CD14-positive monocyte (primary cell): ENCODE measurements around the gene ANO2. TPM values are rescaled to one million over a fixed set of nuclear protein-coding genes. Genes with fewer than 3 reads are reported as not detected.

Experiments used
- DNase-seq, 3 donors: peaks; one replicate each; pipeline ENCODE4 v3.0.0-alpha.2; 2011 to 2022
- H2AFZ ChIP-seq: 2 replicates; pipeline ENCODE4 v1.6.0; 2012; ENCODE audit warnings: mild to moderate bottlenecking, low read depth, low read length, inconsistent platforms; ENCODE audit not compliant: insufficient read depth, poor library complexity, severe bottlenecking
- H3K27ac ChIP-seq, 2 donors: 1 replicate in 1 of 2; 2 replicates in 1 of 2; pipeline ENCODE4 v1.5.1; 2012 to 2013; ENCODE audit warnings: low read length in 2 of 2, control low read depth in 1 of 2, inconsistent platforms in 1 of 2, low read depth in 1 of 2, mild to moderate bottlenecking in 1 of 2
- H3K27me3 ChIP-seq, 2 donors: one replicate each; pipeline versions ENCODE4 v1.6.0 to v1.6.1; 2011 to 2013; ENCODE audit warnings: low read length in 2 of 2; ENCODE audit not compliant: control insufficient read depth in 2 of 2, insufficient read depth in 2 of 2
- H3K36me3 ChIP-seq, 2 donors: replicated peaks in 1 of 2; 1 replicate in 1 of 2; 2 replicates in 1 of 2; pipeline versions ENCODE4 v1.5.1 to v1.6.1; 2012 to 2013; ENCODE audit warnings: low read length in 2 of 2, control low read depth in 1 of 2, inconsistent platforms in 1 of 2, mild to moderate bottlenecking in 1 of 2; ENCODE audit not compliant: insufficient read depth in 2 of 2, control insufficient read depth in 1 of 2
- H3K4me1 ChIP-seq, 2 donors: 1 replicate in 1 of 2; 2 replicates in 1 of 2; pipeline versions ENCODE4 v1.5.1 to v1.6.1; 2012 to 2013; ENCODE audit warnings: low read length in 2 of 2, control low read depth in 1 of 2, inconsistent platforms in 1 of 2, mild to moderate bottlenecking in 1 of 2, moderate library complexity in 1 of 2; ENCODE audit not compliant: insufficient read depth in 2 of 2, control insufficient read depth in 1 of 2
- H3K4me2 ChIP-seq: replicated peaks from 2 replicates; pipeline ENCODE3; 2012; ENCODE audit warnings: low read length, moderate library complexity, mild to moderate bottlenecking; ENCODE audit not compliant: poor library complexity, severe bottlenecking; ENCODE audit errors: extremely low read depth
- H3K4me3 ChIP-seq, 3 experiments: fragments of 200-600 bp in 1 of 3; sonication (generic) in 1 of 3; replicated peaks in 1 of 3; 1 replicate in 2 of 3; 2 replicates in 1 of 3; pipeline ENCODE4 v1.5.1; 2011 to 2013; ENCODE audit warnings: low read length in 3 of 3, mild to moderate bottlenecking in 3 of 3, control low read depth in 2 of 3, low read depth in 2 of 3, inconsistent platforms in 1 of 3, moderate library complexity in 1 of 3
- H3K79me2 ChIP-seq: 2 replicates; pipeline ENCODE4 v1.6.0; 2012; ENCODE audit warnings: mild to moderate bottlenecking, control low read depth, inconsistent platforms, low read length, moderate library complexity; ENCODE audit not compliant: insufficient read depth
- H3K9ac ChIP-seq: 2 replicates; pipeline ENCODE4 v1.6.0; 2017; ENCODE audit warnings: low read length, mild to moderate bottlenecking; ENCODE audit not compliant: insufficient read depth, poor library complexity, severe bottlenecking
- H3K9me3 ChIP-seq, 2 donors: replicated peaks in 1 of 2; 1 replicate in 1 of 2; 2 replicates in 1 of 2; pipeline versions ENCODE4 v1.5.1 to v1.6.1; 2012 to 2013; ENCODE audit warnings: low read length in 2 of 2, control low read depth in 1 of 2; ENCODE audit not compliant: control insufficient read depth in 1 of 2, insufficient read depth in 1 of 2
- H4K20me1 ChIP-seq: 2 replicates; pipeline ENCODE4 v1.6.0; 2012; ENCODE audit warnings: mild to moderate bottlenecking, low read length, control low read depth, moderate library complexity; ENCODE audit not compliant: insufficient read depth
- H3K27ac Mint-ChIP-seq, 7 donors: one replicate each; pipeline ENCODE4 v1.8.0; 2020; ENCODE audit warnings: mild to moderate bottlenecking in 7 of 7, mixed read lengths in 7 of 7, moderate library complexity in 6 of 7, inconsistent platforms in 2 of 7
- H3K27me3 Mint-ChIP-seq, 3 donors: one replicate each; pipeline ENCODE4 v1.8.0; 2021 to 2022; ENCODE audit warnings: low read depth in 3 of 3, mild to moderate bottlenecking in 3 of 3, mixed read lengths in 3 of 3, moderate library complexity in 3 of 3, inconsistent platforms in 1 of 3
- H3K36me3 Mint-ChIP-seq, 2 donors: one replicate each; pipeline ENCODE4 v1.8.0; 2020; ENCODE audit warnings: mixed read lengths in 2 of 2, inconsistent platforms in 1 of 2, mild to moderate bottlenecking in 1 of 2
- H3K4me1 Mint-ChIP-seq: one replicate; pipeline ENCODE4 v1.8.0; 2020; ENCODE audit warnings: mild to moderate bottlenecking, mixed read lengths
- H3K4me3 Mint-ChIP-seq, 2 donors: one replicate each; pipeline ENCODE4 v1.8.0; 2020; ENCODE audit warnings: mild to moderate bottlenecking in 2 of 2, mixed read lengths in 2 of 2, moderate library complexity in 1 of 2
- H3K9me3 Mint-ChIP-seq, 7 donors: one replicate each; pipeline ENCODE4 v1.8.0; 2020 to 2022; ENCODE audit warnings: mixed read lengths in 7 of 7, mild to moderate bottlenecking in 6 of 7, moderate library complexity in 6 of 7, inconsistent platforms in 2 of 7
- WGBS: methylation state at CpG from one replicate; pipeline ENCODE4 v1.1.5; 2013; ENCODE audit warnings: missing lambda C conversion rate; ENCODE audit not compliant: insufficient coverage; 5-methylcytosine and 5-hydroxymethylcytosine counted together
- intact Hi-C, 2 donors: fragments of 100-400 bp; cut with micrococcal nuclease; formaldehyde crosslinking; loops; one replicate each; pipeline versions ENCODE4 v1.15.0 to v1.15.1; 2023
- polyA plus RNA-seq, 3 donors: library from polyadenylated mRNA; depleted of rRNA in 1 of 3; unstranded in 2 of 3; stranded (reverse) in 1 of 3; fragments of 300-500 nt in 2 of 3; fragments of >200 nt in 1 of 3; fragmentation: Illumina TruSeq in 2 of 3; gene quantifications; 1 replicate in 2 of 3; 2 replicates in 1 of 3; pipeline ENCODE4 v1.2.3, GENCODE V29; 2012 to 2021
- TF ChIP-seq, protein P1 (sequence below): fragments of 200-600 bp; IDR thresholded peaks from one replicate; pipeline ENCODE4 v1.8.0; 2022; ENCODE audit warnings: antibody characterized with exemption, mild to moderate bottlenecking

The ANO2 gene
- polyA plus RNA-seq, 3 donors = not detected

- no peaks in the 10 kb centered on the region for H3K36me3 ChIP-seq
- H2AFZ ChIP-seq = no peak overlapping the region
- TF ChIP-seq, protein P1, sequence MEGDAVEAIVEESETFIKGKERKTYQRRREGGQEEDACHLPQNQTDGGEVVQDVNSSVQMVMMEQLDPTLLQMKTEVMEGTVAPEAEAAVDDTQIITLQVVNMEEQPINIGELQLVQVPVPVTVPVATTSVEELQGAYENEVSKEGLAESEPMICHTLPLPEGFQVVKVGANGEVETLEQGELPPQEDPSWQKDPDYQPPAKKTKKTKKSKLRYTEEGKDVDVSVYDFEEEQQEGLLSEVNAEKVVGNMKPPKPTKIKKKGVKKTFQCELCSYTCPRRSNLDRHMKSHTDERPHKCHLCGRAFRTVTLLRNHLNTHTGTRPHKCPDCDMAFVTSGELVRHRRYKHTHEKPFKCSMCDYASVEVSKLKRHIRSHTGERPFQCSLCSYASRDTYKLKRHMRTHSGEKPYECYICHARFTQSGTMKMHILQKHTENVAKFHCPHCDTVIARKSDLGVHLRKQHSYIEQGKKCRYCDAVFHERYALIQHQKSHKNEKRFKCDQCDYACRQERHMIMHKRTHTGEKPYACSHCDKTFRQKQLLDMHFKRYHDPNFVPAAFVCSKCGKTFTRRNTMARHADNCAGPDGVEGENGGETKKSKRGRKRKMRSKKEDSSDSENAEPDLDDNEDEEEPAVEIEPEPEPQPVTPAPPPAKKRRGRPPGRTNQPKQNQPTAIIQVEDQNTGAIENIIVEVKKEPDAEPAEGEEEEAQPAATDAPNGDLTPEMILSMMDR = no peak
- H3K27me3 ChIP-seq = no peaks in the 10 kb centered on the region
- Mint-ChIP-seq H3K36me3 (no peaks in the 10 kb centered on the region), H3K27me3 (peaks cover 0 to 4% (median 2%) of the 10 kb centered on the region in 3 donors), H3K4me3 (no peak overlapping the region), H3K27ac (no peak overlapping the region), H3K4me1 (no peaks in the 10 kb centered on the region), H3K9me3 (peaks cover 0 to 3% (median 2%) of the 10 kb centered on the region in 7 donors)
- H3K27ac ChIP-seq = no peak overlapping the region
- DNase-seq = no peak
- no peak overlapping the region for H3K9ac ChIP-seq
- H3K4me2 ChIP-seq = no peak overlapping the region
- H3K79me2 ChIP-seq = no peaks in the 10 kb centered on the region
- peaks cover 0 to 1% of the 10 kb centered on the region in 2 donors for H3K9me3 ChIP-seq
- H4K20me1 ChIP-seq = no peaks in the 10 kb centered on the region
- no peak overlapping the region for H3K4me3 ChIP-seq
- WGBS = 60% methylated on average over 3 of the region's 6 CpGs
- H3K4me1 ChIP-seq = no peaks in the 10 kb centered on the region
- intact Hi-C loops = no loop called here
These were observed 384.0 kb downstream of the ANO2 start for GRCh38 chr12:5561057-5561456.

DNA sequence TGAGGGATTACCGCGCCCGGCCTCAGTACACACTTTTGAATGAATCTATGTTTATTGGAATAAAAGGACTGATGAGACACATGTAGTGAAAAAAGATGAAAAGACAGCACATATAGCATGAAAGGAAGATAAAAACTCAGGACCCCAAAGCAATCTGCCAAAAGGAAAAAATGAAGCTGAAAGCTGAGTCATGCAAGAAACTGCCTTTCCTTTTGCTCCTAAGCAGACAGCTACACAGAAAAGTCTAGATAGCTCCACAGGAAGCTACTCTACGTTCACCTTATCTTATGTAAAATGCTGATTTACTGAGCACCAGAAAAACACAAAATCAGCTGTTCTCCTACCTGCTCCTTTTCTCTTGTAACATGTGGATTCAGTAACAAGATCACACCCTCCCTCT lies 384.8 kb downstream of the ANO2 start:
- H3K36me3 ChIP-seq = no peaks in the 10 kb centered on the region
- no peak overlapping the region for H3K4me2 ChIP-seq
- 0% methylated on average over 1 of the region's 4 CpGs for WGBS
- no peak overlapping the region for H3K27ac ChIP-seq
- no peaks in the 10 kb centered on the region for H3K27me3 ChIP-seq
- H3K27me3 Mint-ChIP-seq = peaks cover 0 to 4% (median 2%) of the 10 kb centered on the region in 3 donors
- no peak overlapping the region for H3K4me3 ChIP-seq
- H3K4me1 Mint-ChIP-seq = no peaks in the 10 kb centered on the region
- H4K20me1 ChIP-seq = no peaks in the 10 kb centered on the region
- intact Hi-C loops = no loop called here
- no peak overlapping the region for H3K27ac Mint-ChIP-seq
- H3K9me3 ChIP-seq = peaks cover 0 to 3% of the 10 kb centered on the region in 2 donors
- H3K4me1 ChIP-seq = no peaks in the 10 kb centered on the region
- no peak for DNase-seq
- no peaks in the 10 kb centered on the region for H3K36me3 Mint-ChIP-seq
- H3K9me3 Mint-ChIP-seq = peaks cover 0 to 3% (median 3%) of the 10 kb centered on the region in 7 donors
- no peak overlapping the region for H3K4me3 Mint-ChIP-seq
- no peak overlapping the region for H3K9ac ChIP-seq
- no peak overlapping the region for H2AFZ ChIP-seq
- TF ChIP-seq, protein P1 = no peak
- H3K79me2 ChIP-seq = no peaks in the 10 kb centered on the region
